ENCODE measurements around the gene SHB. TPM values are rescaled to one million over a fixed set of nuclear protein-coding genes. Genes with fewer than 3 reads are reported as not detected.

Gene SHB
- total RNA-seq, 1 experiment from 2014 or later: 7.6 TPM

- H3K36me3 Mint-ChIP-seq (ENCODE audit: insufficient read depth, unreplicated experiment): peaks cover 12% of the 10 kb centered on the region
- no peak overlapping the region for H3K27ac Mint-ChIP-seq (ENCODE audit: unreplicated experiment)
- no peak for DNase-seq
- CTCF ChIA-PET: interaction anchor here (0.9 to 1.2 kb wide), 4 partner anchors 8 to 245 kb away, joined by 3 to 4 read pairs (median 4); no protein-coding TSS in a partner anchor
- no peak overlapping the region for H3K4me3 Mint-ChIP-seq (ENCODE audit: low read depth, unreplicated experiment)
- intact Hi-C loops (cut with micrococcal nuclease; ENCODE audit: unreplicated experiment): no loop called here
- no peak for TF ChIP-seq CTCF (IDR thresholded peaks at IDR 0.05; ENCODE audit: unreplicated experiment)
- BruUV-seq (replicated peaks): no TSS peak
- no peaks in the 10 kb centered on the region for H3K9me3 Mint-ChIP-seq (ENCODE audit: low read depth, unreplicated experiment)
- peaks cover 24% of the 10 kb centered on the region for H3K4me1 Mint-ChIP-seq (ENCODE audit: low read depth, unreplicated experiment)
- no peaks in the 10 kb centered on the region for H3K27me3 Mint-ChIP-seq (ENCODE audit: unreplicated experiment)
Observed at GRCh38 chr9:38018958-38019602, 49.9 kb downstream of the SHB start.

- Mint-ChIP-seq H3K27me3 (ENCODE audit: unreplicated experiment) (no peaks in the 10 kb centered on the region), H3K4me3 (ENCODE audit: low read depth, unreplicated experiment) (no peak overlapping the region), H3K4me1 (ENCODE audit: low read depth, unreplicated experiment) (peaks cover 19% of the 10 kb centered on the region), H3K36me3 (ENCODE audit: insufficient read depth, unreplicated experiment) (peaks cover 12% of the 10 kb centered on the region), H3K9me3 (ENCODE audit: low read depth, unreplicated experiment) (no peaks in the 10 kb centered on the region), H3K27ac (ENCODE audit: unreplicated experiment) (no peak overlapping the region)
- no peak for DNase-seq
- CTCF ChIA-PET: interaction anchor here (0.9 to 1.6 kb wide), 7 partner anchors 8 to 245 kb away, joined by 3 to 8 read pairs (median 4); no protein-coding TSS in a partner anchor
- no TSS peak for BruUV-seq (replicated peaks)
- no peak for TF ChIP-seq CTCF (IDR thresholded peaks at IDR 0.05; ENCODE audit: unreplicated experiment)
- intact Hi-C loops (cut with micrococcal nuclease; ENCODE audit: unreplicated experiment): no loop called here
Observed at GRCh38 chr9:38018241-38018957, 50.6 kb downstream of the SHB start.

GRCh38 chr9:38017885-38018186, 51.2 kb downstream of the SHB start:
- Mint-ChIP-seq H3K4me1 (ENCODE audit: low read depth, unreplicated experiment) (peaks cover 19% of the 10 kb centered on the region), H3K36me3 (ENCODE audit: insufficient read depth, unreplicated experiment) (peaks cover 12% of the 10 kb centered on the region), H3K9me3 (ENCODE audit: low read depth, unreplicated experiment) (no peaks in the 10 kb centered on the region), H3K27me3 (ENCODE audit: unreplicated experiment) (no peaks in the 10 kb centered on the region), H3K27ac (ENCODE audit: unreplicated experiment) (no peak overlapping the region), H3K4me3 (ENCODE audit: low read depth, unreplicated experiment) (no peak overlapping the region)
- no peak for DNase-seq
- intact Hi-C loops (cut with micrococcal nuclease; ENCODE audit: unreplicated experiment): loop anchor here (2.0 kb wide), 1 partner anchor 49 kb away; no protein-coding TSS in a partner anchor
- CTCF ChIA-PET: interaction anchor here (1.0 to 1.6 kb wide), 4 partner anchors 9 to 48 kb away, joined by 4 to 8 read pairs (median 4); no protein-coding TSS in a partner anchor
- BruUV-seq (replicated peaks): no TSS peak
- no peak for TF ChIP-seq CTCF (IDR thresholded peaks at IDR 0.05; ENCODE audit: unreplicated experiment)

- DNase-seq: peak; percentile 63
- intact Hi-C loops (cut with micrococcal nuclease; ENCODE audit: unreplicated experiment): loop anchor here (2.0 kb wide), 1 partner anchor 49 kb away; no protein-coding TSS in a partner anchor
- Mint-ChIP-seq H3K36me3 (ENCODE audit: insufficient read depth, unreplicated experiment) (peaks cover 12% of the 10 kb centered on the region), H3K27me3 (ENCODE audit: unreplicated experiment) (no peaks in the 10 kb centered on the region), H3K27ac (ENCODE audit: unreplicated experiment) (no peak overlapping the region), H3K4me3 (ENCODE audit: low read depth, unreplicated experiment) (peak overlapping the region; percentile 19), H3K4me1 (ENCODE audit: low read depth, unreplicated experiment) (peaks cover 19% of the 10 kb centered on the region), H3K9me3 (ENCODE audit: low read depth, unreplicated experiment) (no peaks in the 10 kb centered on the region)
- CTCF ChIA-PET: interaction anchor here (0.7 to 1.6 kb wide), 9 partner anchors 9 to 246 kb away, joined by 3 to 8 read pairs (median 3); no protein-coding TSS in a partner anchor
- no peak for TF ChIP-seq CTCF (IDR thresholded peaks at IDR 0.05; ENCODE audit: unreplicated experiment)
- BruUV-seq (replicated peaks): no TSS peak
Observed at GRCh38 chr9:38017149-38017884, 51.7 kb downstream of the SHB start.
